ENCODE results near the gene CFAP298.

DNA sequence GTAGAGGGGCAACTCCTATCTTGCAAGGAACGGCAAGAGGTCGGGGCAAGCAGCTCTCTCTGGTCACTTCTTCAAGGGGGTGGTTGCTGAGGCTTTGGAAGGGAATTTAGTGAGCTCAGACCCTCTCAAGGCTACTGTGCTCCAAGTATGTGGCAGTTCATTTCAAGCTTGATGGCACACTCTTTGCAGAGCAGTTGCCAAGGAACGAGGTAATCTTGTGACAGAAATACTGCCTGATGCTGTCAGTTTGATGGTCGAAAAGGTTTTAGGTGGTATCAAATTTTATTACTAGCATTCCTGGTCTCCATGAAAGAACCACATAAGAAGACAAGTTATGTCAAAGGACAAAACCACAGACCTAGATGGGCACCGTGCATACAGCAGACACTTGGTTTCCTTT is 13.1 kb downstream of the CFAP298 start:
- TF ChIP-seq, protein P1, sequence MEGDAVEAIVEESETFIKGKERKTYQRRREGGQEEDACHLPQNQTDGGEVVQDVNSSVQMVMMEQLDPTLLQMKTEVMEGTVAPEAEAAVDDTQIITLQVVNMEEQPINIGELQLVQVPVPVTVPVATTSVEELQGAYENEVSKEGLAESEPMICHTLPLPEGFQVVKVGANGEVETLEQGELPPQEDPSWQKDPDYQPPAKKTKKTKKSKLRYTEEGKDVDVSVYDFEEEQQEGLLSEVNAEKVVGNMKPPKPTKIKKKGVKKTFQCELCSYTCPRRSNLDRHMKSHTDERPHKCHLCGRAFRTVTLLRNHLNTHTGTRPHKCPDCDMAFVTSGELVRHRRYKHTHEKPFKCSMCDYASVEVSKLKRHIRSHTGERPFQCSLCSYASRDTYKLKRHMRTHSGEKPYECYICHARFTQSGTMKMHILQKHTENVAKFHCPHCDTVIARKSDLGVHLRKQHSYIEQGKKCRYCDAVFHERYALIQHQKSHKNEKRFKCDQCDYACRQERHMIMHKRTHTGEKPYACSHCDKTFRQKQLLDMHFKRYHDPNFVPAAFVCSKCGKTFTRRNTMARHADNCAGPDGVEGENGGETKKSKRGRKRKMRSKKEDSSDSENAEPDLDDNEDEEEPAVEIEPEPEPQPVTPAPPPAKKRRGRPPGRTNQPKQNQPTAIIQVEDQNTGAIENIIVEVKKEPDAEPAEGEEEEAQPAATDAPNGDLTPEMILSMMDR (IDR thresholded peaks at IDR 0.05): no peak
- TF ChIP-seq POLR2AphosphoS5 (IDR thresholded peaks at IDR 0.05) (no peak), POLR2A (IDR thresholded peaks at IDR 0.05) (no peak), EP300 (IDR thresholded peaks at IDR 0.05) (no peak)
